Trophoblast cell (in vitro differentiated cells and primary cell): ENCODE results near the gene CKS2.

ENCODE experiments used
- DNase-seq, 2 donors: peaks; one replicate each; pipeline ENCODE4 v3.0.0-alpha.2; 2016
- H2AFZ ChIP-seq: 2 replicates; pipeline ENCODE4 v1.6.1; 2013; ENCODE audit warnings: low read length, moderate library complexity, mild to moderate bottlenecking; ENCODE audit not compliant: insufficient read depth, poor library complexity
- H2AK5ac ChIP-seq: 2 replicates; pipeline ENCODE4 v1.6.1; 2013; ENCODE audit warnings: mild to moderate bottlenecking, low read length
- H2BK120ac ChIP-seq: 2 replicates; pipeline ENCODE4 v1.6.1; 2013; ENCODE audit warnings: low read length, mild to moderate bottlenecking, moderate library complexity; ENCODE audit not compliant: insufficient read depth, poor library complexity
- H2BK12ac ChIP-seq: 2 replicates; pipeline ENCODE4 v1.6.1; 2013; ENCODE audit warnings: mild to moderate bottlenecking, low read length, moderate library complexity
- H2BK5ac ChIP-seq: 2 replicates; pipeline ENCODE4 v1.6.1; 2013; ENCODE audit warnings: low read length, low read depth, moderate library complexity, mild to moderate bottlenecking; ENCODE audit not compliant: poor library complexity
- H3K14ac ChIP-seq: 2 replicates; pipeline ENCODE4 v1.6.1; 2013; ENCODE audit warnings: mild to moderate bottlenecking, low read length
- H3K18ac ChIP-seq: 2 replicates; pipeline ENCODE4 v1.6.1; 2013; ENCODE audit warnings: mild to moderate bottlenecking, low read length
- H3K23ac ChIP-seq: 2 replicates; pipeline ENCODE4 v1.6.1; 2013; ENCODE audit warnings: low read length
- H3K27ac ChIP-seq: 2 replicates; pipeline ENCODE4 v1.5.1; 2013; ENCODE audit warnings: low read depth, mild to moderate bottlenecking, inconsistent platforms, low read length, moderate library complexity
- H3K27me3 ChIP-seq: 2 replicates; pipeline ENCODE4 v1.6.1; 2013; ENCODE audit warnings: inconsistent platforms, mild to moderate bottlenecking, low read length, moderate library complexity; ENCODE audit not compliant: insufficient read depth
- H3K36me3 ChIP-seq, 2 experiments: 1 replicate in 1 of 2; 2 replicates in 1 of 2; pipeline ENCODE4 v1.6.1; 2013; ENCODE audit warnings: low read length in 2 of 2, mild to moderate bottlenecking in 2 of 2, moderate library complexity in 1 of 2; ENCODE audit not compliant: insufficient read depth in 2 of 2, control insufficient read depth in 1 of 2
- H3K4ac ChIP-seq: 2 replicates; pipeline ENCODE4 v1.6.1; 2013; ENCODE audit warnings: low read depth, mild to moderate bottlenecking, low read length, moderate library complexity
- H3K4me1 ChIP-seq, 2 experiments: 1 replicate in 1 of 2; 2 replicates in 1 of 2; pipeline ENCODE4 v1.6.1; 2013; ENCODE audit warnings: low read length in 2 of 2, mild to moderate bottlenecking in 2 of 2, moderate library complexity in 1 of 2; ENCODE audit not compliant: insufficient read depth in 2 of 2, control insufficient read depth in 1 of 2
- H3K4me2 ChIP-seq: 2 replicates; pipeline ENCODE4 v1.6.1; 2013; ENCODE audit warnings: inconsistent platforms, mild to moderate bottlenecking, low read length, moderate library complexity
- H3K4me3 ChIP-seq: 2 replicates; pipeline ENCODE4 v1.5.1; 2013; ENCODE audit warnings: mild to moderate bottlenecking, low read depth, low read length, inconsistent platforms
- H3K79me1 ChIP-seq: one replicate; pipeline ENCODE4 v1.6.1; 2013; ENCODE audit warnings: low read length
- H3K79me2 ChIP-seq: 2 replicates; pipeline ENCODE4 v1.6.1; 2013; ENCODE audit warnings: low read length, mild to moderate bottlenecking; ENCODE audit not compliant: control insufficient read depth, insufficient read depth, poor library complexity
- H3K9ac ChIP-seq: 2 replicates; pipeline ENCODE4 v1.6.1; 2013; ENCODE audit warnings: mild to moderate bottlenecking, low read length
- H3K9me3 ChIP-seq: 2 replicates; pipeline ENCODE4 v1.6.1; 2013; ENCODE audit warnings: low read depth, mild to moderate bottlenecking, control low read depth, inconsistent platforms, low read length; ENCODE audit not compliant: insufficient read depth
- H4K12ac ChIP-seq: 2 replicates; pipeline ENCODE4 v1.6.1; 2013; ENCODE audit warnings: low read depth, mild to moderate bottlenecking, low read length, moderate library complexity
- H4K8ac ChIP-seq: 2 replicates; pipeline ENCODE4 v1.6.1; 2013; ENCODE audit warnings: low read depth, mild to moderate bottlenecking, low read length, moderate library complexity
- H4K91ac ChIP-seq: one replicate; pipeline ENCODE4 v1.6.1; 2013; ENCODE audit warnings: low read depth, mild to moderate bottlenecking, low read length, moderate library complexity
- WGBS: extraction: QIAGEN DNeasy Blood & Tissue Kit; methylation state at CpG from one replicate; pipeline ENCODE4 v1.1.7; 2013; ENCODE audit warnings: missing lambda C conversion rate; ENCODE audit not compliant: insufficient read length, insufficient coverage; ENCODE audit errors: extremely low coverage; 5-methylcytosine and 5-hydroxymethylcytosine counted together

Gene CKS2

GRCh38 chr9:89330513-89330912 lies 19.5 kb downstream of the CKS2 start:
- H2BK12ac ChIP-seq = no peak overlapping the region
- H3K14ac ChIP-seq = no peak overlapping the region
- H3K4me2 ChIP-seq = no peak overlapping the region
- H3K27me3 ChIP-seq = no peaks in the 10 kb centered on the region
- no peak overlapping the region for H2BK120ac ChIP-seq
- H3K18ac ChIP-seq = no peak overlapping the region
- H3K4me1 ChIP-seq = no peaks in the 10 kb centered on the region
- no peak overlapping the region for H4K91ac ChIP-seq
- H4K8ac ChIP-seq = no peak overlapping the region
- H3K23ac ChIP-seq = no peak overlapping the region
- no peak overlapping the region for H3K4ac ChIP-seq
- H3K36me3 ChIP-seq = peaks cover 22 to 27% of the 10 kb centered on the region in 2 experiments
- H3K79me2 ChIP-seq = no peaks in the 10 kb centered on the region
- no peak overlapping the region for H3K27ac ChIP-seq
- no CpG with 5 or more reads among the region's 7 CpGs for WGBS
- H4K12ac ChIP-seq = no peak overlapping the region
- no peaks in the 10 kb centered on the region for H3K79me1 ChIP-seq
- no peak overlapping the region for H2BK5ac ChIP-seq
- H3K4me3 ChIP-seq = no peak overlapping the region
- no peak overlapping the region for H2AK5ac ChIP-seq
- no peak overlapping the region for H2AFZ ChIP-seq
- DNase-seq = no peak
- no peaks in the 10 kb centered on the region for H3K9me3 ChIP-seq
- no peak overlapping the region for H3K9ac ChIP-seq

- Histone ChIP-seq H3K4me2 (no peak overlapping the region), H2BK120ac (no peak overlapping the region), H3K27ac (no peak overlapping the region), H3K9me3 (no peaks in the 10 kb centered on the region), H3K36me3 (peaks cover 17 to 25% of the 10 kb centered on the region in 2 experiments), H3K4me3 (no peak overlapping the region), H3K4me1 (no peaks in the 10 kb centered on the region), H4K8ac (no peak overlapping the region), H3K27me3 (no peaks in the 10 kb centered on the region), H2AK5ac (no peak overlapping the region), H3K23ac (no peak overlapping the region), H2BK12ac (no peak overlapping the region), H4K12ac (no peak overlapping the region), H3K79me2 (no peaks in the 10 kb centered on the region), H3K14ac (no peak overlapping the region), H4K91ac (no peak overlapping the region), H3K4ac (no peak overlapping the region), H2BK5ac (no peak overlapping the region), H2AFZ (no peak overlapping the region), H3K18ac (no peak overlapping the region), H3K79me1 (no peaks in the 10 kb centered on the region), H3K9ac (no peak overlapping the region)
- no CpG with 5 or more reads among the region's 2 CpGs for WGBS
- no peak for DNase-seq
Observed at GRCh38 chr9:89339807-89340206, 28.8 kb downstream of the CKS2 start.

- Histone ChIP-seq H3K9me3 (no peaks in the 10 kb centered on the region), H4K91ac (no peak overlapping the region), H2BK5ac (no peak overlapping the region), H2AFZ (no peak overlapping the region), H2BK120ac (no peak overlapping the region), H3K79me2 (no peaks in the 10 kb centered on the region), H3K36me3 (peaks cover 19 to 27% of the 10 kb centered on the region in 2 experiments), H3K79me1 (no peaks in the 10 kb centered on the region), H4K12ac (no peak overlapping the region), H3K27me3 (no peaks in the 10 kb centered on the region), H3K23ac (no peak overlapping the region), H3K4me3 (no peak overlapping the region), H3K9ac (no peak overlapping the region), H3K27ac (no peak overlapping the region), H3K18ac (no peak overlapping the region), H3K4me2 (no peak overlapping the region), H3K4ac (no peak overlapping the region), H4K8ac (no peak overlapping the region), H2BK12ac (no peak overlapping the region), H2AK5ac (no peak overlapping the region), H3K4me1 (no peaks in the 10 kb centered on the region), H3K14ac (no peak overlapping the region)
- no peak for DNase-seq
- no CpG with 5 or more reads among the region's 3 CpGs for WGBS
Observed at GRCh38 chr9:89340332-89340731, 29.3 kb downstream of the CKS2 start.

- Histone ChIP-seq H3K4me1 (no peaks in the 10 kb centered on the region), H3K18ac (no peak overlapping the region), H3K23ac (no peak overlapping the region), H2BK5ac (no peak overlapping the region), H3K4me2 (no peak overlapping the region), H2BK120ac (no peak overlapping the region), H3K27ac (no peak overlapping the region), H4K12ac (no peak overlapping the region), H3K9me3 (no peaks in the 10 kb centered on the region), H4K8ac (no peak overlapping the region), H3K79me2 (no peaks in the 10 kb centered on the region), H4K91ac (no peak overlapping the region), H3K14ac (no peak overlapping the region), H3K27me3 (no peaks in the 10 kb centered on the region), H2AK5ac (no peak overlapping the region), H3K9ac (no peak overlapping the region), H3K36me3 (peaks cover 20 to 38% of the 10 kb centered on the region in 2 experiments), H3K4me3 (no peak overlapping the region), H2BK12ac (no peak overlapping the region), H3K4ac (no peak overlapping the region), H3K79me1 (no peaks in the 10 kb centered on the region), H2AFZ (no peak overlapping the region)
- WGBS = no CpG with 5 or more reads among the region's 6 CpGs
- no peak for DNase-seq
Observed at GRCh38 chr9:89342213-89342612, 31.2 kb downstream of the CKS2 start.
